Fibroblast of the aortic adventitia (primary cell): ENCODE results near the gene DCAF11. TPM values are rescaled to one million over a fixed set of nuclear protein-coding genes. Genes with fewer than 3 reads are reported as not detected.

ENCODE experiments used
- DNase-seq: peaks from one replicate; pipeline ENCODE4 v3.0.0-alpha.2; 2010; ENCODE audit warnings: low read depth
- H3K4me3 ChIP-seq: 2 replicates; pipeline ENCODE4 v1.5.1; 2011; ENCODE audit warnings: low read depth, mild to moderate bottlenecking, control low read depth, low read length, moderate library complexity
- total RNA-seq: library from RNA; depleted of rRNA; stranded (reverse); fragments of >200 nt; gene quantifications from 2 replicates; pipeline ENCODE4 v1.2.3, GENCODE V29; 2012; ENCODE audit warnings: low replicate concordance
- TF ChIP-seq, protein P1 (sequence below): IDR thresholded peaks from 2 replicates; pipeline ENCODE4 v1.5.1; 2011; ENCODE audit warnings: mild to moderate bottlenecking, low read length, control low read depth, inconsistent platforms; ENCODE audit not compliant: insufficient read depth

DCAF11 gene
- total RNA-seq, 1 donor: 44.6 TPM

GRCh38 chr14:24146978-24147760 is 32.6 kb downstream of the DCAF11 start, which contains the start of gene RNF31:
Gene RNF31 (plus strand): TSS chr14:24147498. CDS start chr14:24147699, 201 bp downstream.
- H3K4me3 ChIP-seq: peak within 1 kb of the TSS; percentile 95
- TF ChIP-seq, protein P1, sequence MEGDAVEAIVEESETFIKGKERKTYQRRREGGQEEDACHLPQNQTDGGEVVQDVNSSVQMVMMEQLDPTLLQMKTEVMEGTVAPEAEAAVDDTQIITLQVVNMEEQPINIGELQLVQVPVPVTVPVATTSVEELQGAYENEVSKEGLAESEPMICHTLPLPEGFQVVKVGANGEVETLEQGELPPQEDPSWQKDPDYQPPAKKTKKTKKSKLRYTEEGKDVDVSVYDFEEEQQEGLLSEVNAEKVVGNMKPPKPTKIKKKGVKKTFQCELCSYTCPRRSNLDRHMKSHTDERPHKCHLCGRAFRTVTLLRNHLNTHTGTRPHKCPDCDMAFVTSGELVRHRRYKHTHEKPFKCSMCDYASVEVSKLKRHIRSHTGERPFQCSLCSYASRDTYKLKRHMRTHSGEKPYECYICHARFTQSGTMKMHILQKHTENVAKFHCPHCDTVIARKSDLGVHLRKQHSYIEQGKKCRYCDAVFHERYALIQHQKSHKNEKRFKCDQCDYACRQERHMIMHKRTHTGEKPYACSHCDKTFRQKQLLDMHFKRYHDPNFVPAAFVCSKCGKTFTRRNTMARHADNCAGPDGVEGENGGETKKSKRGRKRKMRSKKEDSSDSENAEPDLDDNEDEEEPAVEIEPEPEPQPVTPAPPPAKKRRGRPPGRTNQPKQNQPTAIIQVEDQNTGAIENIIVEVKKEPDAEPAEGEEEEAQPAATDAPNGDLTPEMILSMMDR: no peak
- peak; percentile 98 for DNase-seq

DNA sequence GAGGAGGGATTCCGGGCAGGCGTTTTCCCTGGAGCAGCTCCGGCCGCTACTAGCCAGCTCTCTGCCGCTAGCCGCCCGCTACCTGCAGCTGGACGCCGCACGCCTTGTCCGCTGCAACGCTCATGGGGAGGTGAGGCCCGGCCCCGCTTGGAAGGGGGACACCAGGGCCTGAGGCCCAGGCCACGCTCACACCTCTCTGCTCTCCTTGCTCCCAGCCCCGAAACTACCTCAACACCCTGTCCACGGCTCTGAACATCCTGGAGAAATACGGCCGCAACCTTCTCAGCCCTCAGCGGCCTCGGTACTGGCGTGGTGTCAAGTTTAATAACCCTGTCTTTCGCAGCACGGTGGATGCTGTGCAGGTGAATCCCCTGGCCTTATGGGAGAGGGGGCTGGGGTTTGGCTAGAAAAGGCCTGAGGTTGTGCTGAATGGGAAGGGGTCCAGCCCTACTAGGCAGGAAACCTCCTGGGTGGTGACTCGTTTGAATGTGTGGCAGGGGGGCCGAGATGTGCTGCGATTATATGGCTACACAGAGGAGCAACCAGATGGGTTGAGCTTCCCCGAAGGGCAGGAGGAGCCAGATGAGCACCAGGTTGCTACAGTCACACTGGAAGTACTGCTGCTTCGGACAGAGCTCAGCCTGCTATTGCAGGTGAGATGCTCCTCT is 33.3 kb downstream of the DCAF11 start:
- DNase-seq: no peak
- TF ChIP-seq, protein P1: no peak
- peak overlapping the region; percentile 89 for H3K4me3 ChIP-seq

- TF ChIP-seq, protein P1: no peak
- no peak for DNase-seq
- H3K4me3 ChIP-seq: no peak overlapping the region
Observed at GRCh38 chr14:24149302-24149969, 34.9 kb downstream of the DCAF11 start.

DNA sequence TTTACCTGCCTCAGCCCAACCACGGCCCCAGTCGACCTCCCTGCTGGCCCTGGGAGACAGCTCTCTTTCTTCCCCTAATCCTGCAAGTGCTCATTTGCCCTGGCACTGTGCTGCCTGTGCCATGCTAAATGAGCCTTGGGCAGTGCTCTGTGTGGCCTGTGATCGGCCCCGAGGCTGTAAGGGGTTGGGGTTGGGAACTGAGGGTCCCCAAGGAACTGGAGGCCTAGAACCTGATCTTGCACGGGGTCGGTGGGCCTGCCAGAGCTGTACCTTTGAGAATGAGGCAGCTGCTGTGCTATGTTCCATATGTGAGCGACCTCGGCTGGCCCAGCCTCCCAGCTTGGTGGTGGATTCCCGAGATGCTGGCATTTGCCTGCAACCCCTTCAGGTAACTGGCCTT is 35.5 kb downstream of the DCAF11 start:
- DNase-seq: no peak
- H3K4me3 ChIP-seq: no peak overlapping the region
- TF ChIP-seq, protein P1: no peak

GRCh38 chr14:24150567-24150966 is 36.0 kb downstream of the DCAF11 start:
- TF ChIP-seq, protein P1: no peak
- no peak overlapping the region for H3K4me3 ChIP-seq
- DNase-seq: no peak

- no peak for DNase-seq
- TF ChIP-seq, protein P1: no peak
- no peak overlapping the region for H3K4me3 ChIP-seq
Observed at GRCh38 chr14:24150993-24151392, 36.4 kb downstream of the DCAF11 start.
